Psoas muscle (tissue), 8 donors: Measurements from ENCODE around the gene SDF4. TPM values are rescaled to one million over a fixed set of nuclear protein-coding genes. Genes with fewer than 3 reads are reported as not detected.

Source experiments
- ATAC-seq, 4 donors: fragments of 200-7000 bp; cut with Tn5 transposase; one replicate each; pipeline ENCODE4 v1.9.1; 2020; ENCODE audit warnings: moderate library complexity in 3 of 4, mild to moderate bottlenecking in 2 of 4
- DNase-seq, 2 donors: peaks; one replicate each; pipeline ENCODE4 v3.0.0-alpha.2; 2020
- H3K27ac ChIP-seq: fragments of 200-600 bp; one replicate; pipeline ENCODE4 v1.8.0; 2022
- H3K27me3 ChIP-seq, 3 donors: fragments of 200-600 bp in 1 of 3; one replicate each; pipeline versions ENCODE4 v1.6.1 to v1.8.0; 2013 to 2022; ENCODE audit warnings: low read length in 2 of 3, mild to moderate bottlenecking in 2 of 3, moderate library complexity in 1 of 3; ENCODE audit not compliant: insufficient read depth in 3 of 3
- H3K36me3 ChIP-seq, 2 donors: fragments of 200-600 bp in 1 of 2; one replicate each; pipeline versions ENCODE4 v1.6.1 to v1.8.0; 2013 to 2022; ENCODE audit warnings: low read depth in 1 of 2, mild to moderate bottlenecking in 1 of 2, moderate library complexity in 1 of 2; ENCODE audit not compliant: insufficient read depth in 1 of 2
- H3K4me1 ChIP-seq: fragments of 200-600 bp; one replicate; pipeline ENCODE4 v1.8.0; 2022
- H3K4me3 ChIP-seq: fragments of 200-600 bp; one replicate; pipeline ENCODE4 v1.8.0; 2022; ENCODE audit warnings: mild to moderate bottlenecking
- H3K9me3 ChIP-seq: fragments of 200-600 bp; one replicate; pipeline ENCODE4 v1.8.0; 2022
- WGBS, 3 donors: extraction: QIAGEN DNeasy Blood & Tissue Kit; methylation state at CpG; one replicate each; pipeline versions ENCODE4 v1.1.6 to v1.1.7; 2013; 5-methylcytosine and 5-hydroxymethylcytosine counted together
- intact Hi-C, 2 donors: fragments of 100-400 bp; cut with DNase I; formaldehyde crosslinking; loops; one replicate each; pipeline versions ENCODE4 v1.11.0 to v1.14.2; 2022
- polyA plus RNA-seq, 3 donors: library from polyadenylated mRNA; stranded (reverse); fragments of 200-250 nt; gene quantifications; one replicate each; pipeline ENCODE4 v1.2.3, GENCODE V29; 2013
- total RNA-seq, 4 donors: library from RNA; stranded (reverse); fragmentation: NEBNext Ultra II Directional in 2 of 4; extraction: Animal tissue kit (Norgen Biotek cat#: 25700) in 2 of 4; gene quantifications; one replicate each; pipeline versions ENCODE4 v1.2.1 to v1.2.4, GENCODE V29; 2021 to 2023
- TF ChIP-seq, protein P1 (sequence below): fragments of 200-600 bp; IDR thresholded peaks from one replicate; pipeline ENCODE4 v1.8.0; 2022; ENCODE audit warnings: antibody characterized with exemption
- donor health status: healthy with polysubstance abuse.
- donor health status: DM: no; HTN: no; CAD: no; lungs with moderate emphysema.
- donor health status: Bipolar disorder and iron deficiency.
- donor health status: healthy.
- donor health status: DM: yes; HTN: yes; CAD: no.
- donor health status: DM: no; HTN: no; CAD: no.
- donor health status: DM: no; HTN: no; CAD: no.
- donor health status: DM: yes; HTN: yes; CAD: no.

SDF4 gene
- total and polyA plus RNA-seq, 7 donors, result 67.5 to 129 (median 85.9) TPM

DNA sequence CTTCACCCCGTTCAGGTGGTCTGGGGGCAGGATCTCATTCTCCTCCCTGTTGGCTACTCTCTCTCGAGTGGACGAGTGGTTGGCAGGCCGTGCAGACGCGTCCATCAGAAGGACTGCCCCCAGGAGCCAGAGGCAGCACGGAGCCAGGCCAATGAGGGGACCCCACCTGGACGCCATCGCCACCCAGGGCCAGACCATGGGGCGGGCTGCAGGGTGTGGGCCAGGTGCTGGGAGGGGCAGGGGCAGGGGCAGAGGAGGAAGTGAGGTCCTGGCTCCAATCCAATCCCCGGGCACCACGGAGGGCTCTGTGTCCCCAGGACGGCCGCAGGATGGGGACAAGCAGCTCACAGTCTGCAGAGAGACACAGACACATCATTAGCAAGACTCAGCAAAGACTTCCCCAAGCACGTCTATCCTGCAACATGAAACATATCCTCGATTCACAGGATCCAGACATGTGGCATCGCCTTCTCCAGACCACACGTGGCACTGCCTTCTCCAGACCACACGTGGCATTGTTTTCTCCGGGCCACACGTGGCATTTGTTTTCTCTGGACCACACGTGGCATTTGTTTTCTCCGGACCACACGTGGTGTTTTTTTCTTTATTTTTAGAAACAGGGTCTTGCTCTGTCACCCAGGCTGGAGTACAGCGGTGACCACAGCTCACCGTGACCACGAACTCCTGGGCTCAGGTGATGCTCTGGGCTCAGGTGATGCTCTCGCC is 3.0 kb downstream of the SDF4 start:
- TF ChIP-seq, protein P1, sequence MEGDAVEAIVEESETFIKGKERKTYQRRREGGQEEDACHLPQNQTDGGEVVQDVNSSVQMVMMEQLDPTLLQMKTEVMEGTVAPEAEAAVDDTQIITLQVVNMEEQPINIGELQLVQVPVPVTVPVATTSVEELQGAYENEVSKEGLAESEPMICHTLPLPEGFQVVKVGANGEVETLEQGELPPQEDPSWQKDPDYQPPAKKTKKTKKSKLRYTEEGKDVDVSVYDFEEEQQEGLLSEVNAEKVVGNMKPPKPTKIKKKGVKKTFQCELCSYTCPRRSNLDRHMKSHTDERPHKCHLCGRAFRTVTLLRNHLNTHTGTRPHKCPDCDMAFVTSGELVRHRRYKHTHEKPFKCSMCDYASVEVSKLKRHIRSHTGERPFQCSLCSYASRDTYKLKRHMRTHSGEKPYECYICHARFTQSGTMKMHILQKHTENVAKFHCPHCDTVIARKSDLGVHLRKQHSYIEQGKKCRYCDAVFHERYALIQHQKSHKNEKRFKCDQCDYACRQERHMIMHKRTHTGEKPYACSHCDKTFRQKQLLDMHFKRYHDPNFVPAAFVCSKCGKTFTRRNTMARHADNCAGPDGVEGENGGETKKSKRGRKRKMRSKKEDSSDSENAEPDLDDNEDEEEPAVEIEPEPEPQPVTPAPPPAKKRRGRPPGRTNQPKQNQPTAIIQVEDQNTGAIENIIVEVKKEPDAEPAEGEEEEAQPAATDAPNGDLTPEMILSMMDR, result no peak
- Histone ChIP-seq H3K27me3 (no peaks in the 10 kb centered on the region), H3K36me3 (peaks cover 7 to 41% of the 10 kb centered on the region in 2 donors), H3K4me1 (peaks cover 26% of the 10 kb centered on the region), H3K4me3 (no peak overlapping the region), H3K27ac (no peak overlapping the region), H3K9me3 (peaks cover 7% of the 10 kb centered on the region)
- WGBS, 3 donors, result 82 to 88% (median 82%) methylated on average over 27 to 28 of the region's 28 CpGs
- DNase-seq, result no peak
- ATAC-seq, result no peak
- intact Hi-C loops, result no loop called here

DNA sequence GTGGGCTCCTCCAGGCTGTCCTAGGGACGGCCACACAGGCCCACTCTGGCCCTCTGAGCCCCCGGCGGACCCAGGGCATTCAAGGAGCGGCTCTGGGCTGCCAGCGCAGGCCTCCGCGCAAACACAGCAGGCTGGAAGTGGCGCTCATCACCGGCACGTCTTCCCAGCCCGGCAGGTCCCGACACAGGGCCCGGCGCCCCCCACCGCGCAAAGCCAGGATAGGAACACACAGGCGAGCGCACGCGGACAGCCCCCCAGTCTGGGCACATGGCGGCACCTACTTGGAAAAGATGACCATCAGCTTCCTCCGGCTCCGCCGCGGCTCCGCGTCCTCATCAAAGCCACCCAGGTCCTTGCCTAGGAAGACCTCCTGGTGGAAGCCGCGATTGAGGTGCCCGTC is 3.6 kb downstream of the SDF4 start:
- H3K36me3 ChIP-seq, result peaks cover 7 to 45% of the 10 kb centered on the region in 2 donors
- DNase-seq, result no peak
- peaks cover 24% of the 10 kb centered on the region for H3K4me1 ChIP-seq
- peaks cover 6% of the 10 kb centered on the region for H3K9me3 ChIP-seq
- WGBS, 3 donors, result 92 to 95% (median 93%) methylated on average over 29 to 30 of the region's 30 CpGs
- no peak for ATAC-seq
- no peaks in the 10 kb centered on the region for H3K27me3 ChIP-seq
- intact Hi-C loops, result no loop called here
- no peak overlapping the region for H3K27ac ChIP-seq
- no peak overlapping the region for H3K4me3 ChIP-seq
- TF ChIP-seq, protein P1, result no peak

DNA sequence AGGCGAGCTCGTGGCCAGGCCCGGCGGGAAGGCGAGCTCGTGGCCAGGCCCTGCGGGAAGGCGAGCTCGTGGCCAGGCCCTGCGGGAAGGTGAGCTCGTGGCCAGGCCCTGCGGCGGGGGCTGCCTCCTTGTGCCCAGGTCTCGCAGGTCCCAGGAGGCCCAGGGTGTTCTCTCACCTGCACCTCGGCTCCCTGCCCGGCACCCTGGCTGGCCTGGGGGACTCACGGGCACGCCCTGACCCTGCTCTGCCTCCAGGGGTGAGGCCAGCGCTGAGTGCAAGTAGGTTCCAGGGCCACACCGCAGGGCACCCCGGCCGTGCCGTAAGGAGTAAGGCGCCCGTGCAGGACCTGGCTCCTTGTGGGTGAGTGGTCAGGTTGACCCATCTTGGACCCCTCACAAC is 4.4 kb downstream of the SDF4 start:
- Histone ChIP-seq H3K36me3 (peaks cover 7 to 53% of the 10 kb centered on the region in 2 donors), H3K27ac (no peak overlapping the region), H3K4me3 (no peak overlapping the region), H3K27me3 (no peaks in the 10 kb centered on the region), H3K9me3 (no peaks in the 10 kb centered on the region), H3K4me1 (peaks cover 18% of the 10 kb centered on the region)
- 93 to 98% (median 96%) methylated on average over 22 to 25 of the region's 25 CpGs for WGBS, 3 donors
- DNase-seq (no peak), ATAC-seq (no peak)
- intact Hi-C loops, result no loop called here
- TF ChIP-seq, protein P1, result no peak

DNA sequence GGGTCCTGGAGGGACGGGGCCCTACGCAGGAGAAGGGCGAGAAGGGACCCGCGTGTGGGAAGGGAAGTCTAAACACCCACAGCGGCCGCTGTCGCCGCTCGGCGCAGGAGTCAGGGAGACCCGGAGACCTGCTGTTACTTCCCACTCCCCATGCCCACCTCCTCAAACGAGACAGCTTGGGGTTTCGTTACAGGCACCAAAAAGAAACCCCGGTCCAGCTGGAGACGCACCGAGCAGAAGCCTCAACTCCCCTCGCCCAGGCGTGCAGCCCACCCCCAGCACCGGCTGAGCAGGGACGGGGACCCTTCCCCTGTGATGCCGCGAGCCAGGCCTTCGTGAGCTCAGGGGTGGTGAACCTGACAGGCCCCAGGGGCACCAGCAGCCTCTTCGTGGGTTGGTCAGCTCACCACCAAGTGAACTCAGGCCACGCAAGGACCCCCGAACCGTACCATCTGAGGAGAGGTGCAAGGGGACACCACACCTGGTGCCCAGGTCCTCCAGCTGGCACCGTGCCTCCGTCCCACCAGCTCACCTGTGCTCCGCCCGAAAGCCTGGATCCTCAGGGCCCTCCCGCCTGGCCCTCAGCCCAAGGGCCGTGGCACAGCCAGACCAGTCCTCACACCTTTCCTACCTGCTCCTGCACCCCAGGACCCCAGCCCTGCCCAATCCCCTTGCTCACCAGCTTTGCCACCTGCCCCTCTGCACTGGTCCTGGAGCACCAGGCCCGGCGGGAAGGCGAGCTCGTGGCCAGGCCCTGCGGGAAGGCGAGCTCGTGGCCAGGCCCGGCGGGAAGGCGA is 5.0 kb downstream of the SDF4 start:
- intact Hi-C loops, result no loop called here
- no peaks in the 10 kb centered on the region for H3K27me3 ChIP-seq
- TF ChIP-seq, protein P1, result no peak
- peaks cover 18% of the 10 kb centered on the region for H3K4me1 ChIP-seq
- no peak overlapping the region for H3K27ac ChIP-seq
- DNase-seq, result no peak
- H3K9me3 ChIP-seq, result no peaks in the 10 kb centered on the region
- peaks cover 7 to 59% of the 10 kb centered on the region in 2 donors for H3K36me3 ChIP-seq
- 90 to 91% (median 91%) methylated on average over 38 to 44 of the region's 44 CpGs for WGBS, 3 donors
- ATAC-seq, result no peak
- H3K4me3 ChIP-seq, result no peak overlapping the region
